ENCODE data around the gene MCU.
A peak's percentile ranks its signal among the peaks of the same experiment; 100 is the strongest.
"Not testable (repeated sequence)": the region's sequence is repeated elsewhere in the genome, so short reads cannot be mapped to it uniquely, and the experiment has no call there.

The MCU gene

GRCh38 chr10:72886621-72887020 is 194.7 kb downstream of the MCU start:
- DNase-seq (ENCODE audit: insufficient read length, low spot score) = no peak
- FAIRE-seq = no peak

- FAIRE-seq (no peak), DNase-seq (ENCODE audit: insufficient read length, low spot score) (no peak)
Measured at GRCh38 chr10:72887043-72887442, 195.1 kb downstream of the MCU start.

GRCh38 chr10:72888151-72888638 is 196.3 kb downstream of the MCU start:
- no peak for FAIRE-seq

DNA sequence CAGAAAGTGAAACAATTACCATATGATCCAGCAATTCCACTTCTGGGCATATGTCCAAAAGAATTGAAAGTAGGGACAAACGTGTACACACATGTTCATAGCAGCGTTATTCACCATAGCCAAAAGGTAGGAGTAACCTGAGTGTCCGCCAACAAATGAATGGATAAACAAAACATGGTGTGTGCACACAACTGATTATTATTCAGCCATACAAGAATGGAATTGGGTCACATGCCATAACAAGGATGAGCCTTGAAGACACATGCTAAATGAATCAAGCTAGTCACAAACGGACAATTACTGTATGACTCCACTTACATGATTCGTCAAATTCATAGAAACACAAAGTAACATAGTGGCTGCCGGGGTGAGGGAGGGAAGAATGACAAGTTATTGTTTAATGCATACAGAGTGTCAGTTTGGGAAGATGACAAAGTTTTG is 197.5 kb downstream of the MCU start:
- DNase-seq (ENCODE audit: insufficient read length, low spot score) (no peak), FAIRE-seq (peak; percentile 49)

More at GRCh38 chr10:72888151-72888638, 196.3 kb downstream of the MCU start:
- DNase-seq (ENCODE audit: insufficient read length, low spot score) = no peak

DNA sequence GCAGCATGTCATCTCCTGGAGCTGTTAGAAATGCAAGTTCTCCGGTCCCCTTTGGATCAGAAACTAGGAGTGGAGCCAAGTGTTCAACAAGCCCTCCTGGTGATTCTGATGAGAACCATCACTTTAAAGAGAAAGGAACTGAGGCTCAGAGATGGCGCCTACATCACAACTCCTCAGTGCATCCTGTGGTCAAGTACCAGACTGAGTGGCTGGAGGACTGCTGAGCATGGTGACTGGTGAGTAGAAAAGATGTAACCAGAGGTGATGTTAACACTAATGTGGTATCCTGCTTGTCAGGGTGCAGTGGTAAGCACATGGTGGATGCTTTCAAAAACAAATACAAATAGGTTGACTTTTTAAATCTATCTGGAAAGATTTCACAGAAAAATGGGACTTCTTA is 198.1 kb downstream of the MCU start:
- no peak for FAIRE-seq
- DNase-seq (ENCODE audit: insufficient read length, low spot score) = no peak

DNA sequence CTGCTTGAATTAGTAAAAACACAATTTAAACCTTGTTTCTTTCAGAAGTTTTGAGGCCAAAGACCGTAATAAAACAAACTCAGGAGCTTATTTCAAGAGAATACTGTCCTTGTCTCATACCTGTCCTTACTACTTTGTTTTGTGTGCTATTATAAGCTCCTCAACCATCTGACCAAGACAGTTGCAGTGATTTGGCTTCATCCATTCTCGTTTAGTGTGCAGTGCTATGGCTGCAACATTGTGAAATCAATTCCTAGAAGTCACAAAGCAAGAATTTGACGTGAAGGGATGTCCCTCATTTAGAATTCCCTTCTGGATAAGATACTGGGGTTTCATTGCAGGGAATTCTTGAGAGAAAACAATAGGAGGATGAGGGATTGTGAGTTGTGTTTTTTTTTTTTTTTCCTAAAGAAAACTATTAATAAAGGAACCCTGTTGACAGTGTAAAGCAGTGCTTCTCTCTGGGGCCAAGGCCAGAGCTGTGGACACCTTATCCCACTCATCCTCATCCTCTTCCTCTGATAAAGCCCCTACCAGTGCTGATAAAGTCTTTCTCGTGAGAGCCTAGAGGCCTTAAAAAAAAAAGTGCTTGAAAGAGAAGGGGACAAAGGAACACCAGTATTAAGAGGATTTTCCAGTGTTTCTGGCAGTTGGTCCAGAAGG is 201.3 kb downstream of the MCU start, which contains the start of gene OIT3:
OIT3 (plus strand) TSS at position 604 of the 663 bp plus-strand sequence. CDS start 60 bp downstream, outside the sequence.
- DNase-seq (ENCODE audit: insufficient read length, low spot score) (no peak), FAIRE-seq (no peak)

- FAIRE-seq (no peak), DNase-seq (ENCODE audit: insufficient read length, low spot score) (no peak)
Measured at GRCh38 chr10:72895236-72895850, 203.4 kb downstream of the MCU start.

DNA sequence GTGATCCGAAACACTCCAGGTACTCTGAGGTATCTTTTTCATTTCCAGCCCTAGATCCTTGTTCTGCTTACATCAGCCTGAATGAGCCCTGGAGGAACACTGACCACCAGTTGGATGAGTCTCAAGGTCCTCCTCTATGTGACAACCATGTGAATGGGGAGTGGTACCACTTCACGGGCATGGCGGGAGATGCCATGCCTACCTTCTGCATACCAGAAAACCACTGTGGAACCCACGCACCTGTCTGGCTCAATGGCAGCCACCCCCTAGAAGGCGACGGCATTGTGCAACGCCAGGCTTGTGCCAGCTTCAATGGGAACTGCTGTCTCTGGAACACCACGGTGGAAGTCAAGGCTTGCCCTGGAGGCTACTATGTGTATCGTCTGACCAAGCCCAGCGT is 206.7 kb downstream of the MCU start:
- DNase-seq (ENCODE audit: insufficient read length, low spot score) (no peak), FAIRE-seq (no peak)

- FAIRE-seq = no peak
- DNase-seq (ENCODE audit: insufficient read length, low spot score) = no peak
Measured at GRCh38 chr10:72899545-72899944, 207.6 kb downstream of the MCU start.

GRCh38 chr10:72903941-72904446 is 212.1 kb downstream of the MCU start:
- DNase-seq (ENCODE audit: insufficient read length, low spot score); FAIRE-seq: not testable (repeated sequence)

- no peak for DNase-seq (ENCODE audit: insufficient read length, low spot score)
Measured at GRCh38 chr10:72904806-72905205, 212.9 kb downstream of the MCU start.

GRCh38 chr10:72906446-72906845 is 214.5 kb downstream of the MCU start:
- FAIRE-seq = no peak
- DNase-seq (ENCODE audit: insufficient read length, low spot score) = no peak

More at GRCh38 chr10:72904806-72905205, 212.9 kb downstream of the MCU start:
- FAIRE-seq = no peak

- DNase-seq (ENCODE audit: insufficient read length, low spot score) (no peak), FAIRE-seq (no peak)
Measured at GRCh38 chr10:72910705-72911104, 218.8 kb downstream of the MCU start.

- FAIRE-seq (no peak), DNase-seq (ENCODE audit: insufficient read length, low spot score) (no peak)
Measured at GRCh38 chr10:72911758-72912157, 219.8 kb downstream of the MCU start.

DNA sequence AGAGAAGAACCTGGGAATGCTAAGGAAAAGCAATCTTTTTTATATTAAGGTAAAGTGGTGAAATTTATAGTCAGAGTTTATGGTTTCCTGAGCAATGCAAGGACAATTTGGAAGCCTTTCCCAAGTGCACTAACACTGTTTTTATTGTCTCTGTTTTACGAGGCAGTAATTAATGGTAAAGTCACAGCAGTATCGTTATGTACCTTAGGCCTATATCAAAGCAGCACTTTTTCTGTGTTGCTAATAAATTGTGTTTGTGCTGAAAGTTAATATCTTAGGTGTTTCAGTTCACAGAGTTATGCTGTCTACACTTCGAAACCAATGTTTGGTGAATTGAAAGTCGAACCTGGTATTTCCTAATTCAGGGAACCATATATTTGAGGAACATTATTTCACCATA is 220.8 kb downstream of the MCU start:
- FAIRE-seq (no peak), DNase-seq (ENCODE audit: insufficient read length, low spot score) (no peak)

DNA sequence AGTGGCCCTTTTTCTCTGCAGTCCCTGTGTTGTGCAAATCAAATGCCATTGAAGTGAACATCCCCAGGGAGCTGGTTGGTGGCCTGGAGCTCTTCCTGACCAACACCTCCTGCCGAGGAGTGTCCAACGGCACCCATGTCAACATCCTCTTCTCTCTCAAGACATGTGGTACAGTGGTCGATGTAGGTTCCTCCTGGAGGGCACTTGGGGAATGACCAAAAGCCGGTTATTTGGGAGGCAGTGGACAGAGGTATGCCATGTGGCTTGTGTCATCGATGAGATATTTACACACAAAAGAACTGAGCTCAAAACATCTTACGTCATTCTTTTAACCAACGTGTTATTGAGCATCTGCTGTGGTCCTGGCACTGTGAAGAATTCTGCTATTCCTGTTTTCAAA is 221.3 kb downstream of the MCU start:
- FAIRE-seq (no peak), DNase-seq (ENCODE audit: insufficient read length, low spot score) (no peak)

- not testable (repeated sequence) for FAIRE-seq; DNase-seq (ENCODE audit: insufficient read length, low spot score)
Measured at GRCh38 chr10:72917201-72917600, 225.3 kb downstream of the MCU start.

GRCh38 chr10:72917803-72918332 is 225.9 kb downstream of the MCU start:
- not testable (repeated sequence) for DNase-seq (ENCODE audit: insufficient read length, low spot score); FAIRE-seq

DNA sequence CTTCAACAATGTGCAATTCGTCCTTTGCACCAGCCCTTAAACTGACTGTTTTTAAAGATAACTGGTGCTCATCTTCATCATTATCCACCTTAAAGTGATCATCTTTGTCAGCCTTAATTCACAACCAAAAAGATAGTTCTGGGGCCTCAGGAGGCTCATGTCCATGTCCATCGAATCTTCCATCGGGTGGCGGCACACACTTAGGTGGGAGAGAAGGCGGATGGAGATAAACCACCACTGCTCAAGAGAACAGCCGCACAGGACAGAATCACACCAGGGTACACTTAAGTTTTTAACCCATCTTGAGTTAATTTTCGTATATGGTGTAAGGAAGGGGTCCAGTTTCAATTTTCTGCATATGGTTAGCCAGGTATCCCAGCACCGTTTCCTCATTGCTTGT is 226.4 kb downstream of the MCU start:
- no peak for FAIRE-seq
- no peak for DNase-seq (ENCODE audit: insufficient read length, low spot score)

DNA sequence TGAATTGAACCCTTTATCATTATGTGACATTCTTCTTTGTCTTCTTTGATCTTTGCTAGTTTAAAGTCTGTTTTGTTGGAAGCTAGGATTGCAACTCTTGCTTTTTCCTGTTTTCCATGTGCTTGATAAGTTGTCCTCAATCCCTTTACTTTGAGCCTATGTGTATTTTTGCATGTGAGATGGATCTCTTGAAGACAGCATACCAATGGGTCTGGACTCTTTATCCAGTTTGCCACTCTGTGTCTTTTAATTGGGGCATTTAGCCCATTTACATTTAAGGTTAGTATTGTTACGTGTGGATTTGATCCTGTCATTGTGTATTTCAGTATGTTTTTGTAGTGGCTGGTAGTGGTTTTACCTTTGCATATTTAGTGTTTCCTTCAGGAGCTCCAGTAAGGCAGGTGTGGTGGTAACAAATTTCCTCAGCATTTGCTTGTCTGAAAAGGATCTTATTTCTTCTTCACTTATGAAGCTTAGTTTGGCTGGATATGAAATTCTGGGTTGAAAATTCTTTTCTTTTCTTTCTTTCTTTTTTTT is 229.3 kb downstream of the MCU start:
- not testable (repeated sequence) for FAIRE-seq; DNase-seq (ENCODE audit: insufficient read length, low spot score)

DNA sequence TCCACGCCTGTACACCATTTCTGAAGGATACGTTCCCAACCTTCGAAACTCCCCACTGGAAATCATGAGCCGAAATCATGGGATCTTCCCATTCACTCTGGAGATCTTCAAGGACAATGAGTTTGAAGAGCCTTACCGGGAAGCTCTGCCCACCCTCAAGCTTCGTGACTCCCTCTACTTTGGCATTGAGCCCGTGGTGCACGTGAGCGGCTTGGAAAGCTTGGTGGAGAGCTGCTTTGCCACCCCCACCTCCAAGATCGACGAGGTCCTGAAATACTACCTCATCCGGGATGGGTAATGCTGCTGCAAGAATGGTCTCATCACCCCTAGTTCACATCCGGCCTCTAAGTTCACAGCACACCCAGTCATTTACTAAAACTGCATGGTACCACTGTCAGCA is 232.4 kb downstream of the MCU start:
- no peak for DNase-seq (ENCODE audit: insufficient read length, low spot score)
- no peak for FAIRE-seq
